Astrocyte of the spinal cord (primary cell): ENCODE measurements around the gene LLGL2.
A peak's percentile ranks its signal among the peaks of the same experiment; 100 is the strongest.

ENCODE experiments used
- DNase-seq: peaks from one replicate; pipeline ENCODE4 v3.0.0; 2011; ENCODE audit warnings: low read depth, low spot score
- H3K4me3 ChIP-seq: 2 replicates; pipeline ENCODE4 v1.5.1; 2011; ENCODE audit warnings: low read depth, mild to moderate bottlenecking, low read length, moderate library complexity
- CTCF ChIP-seq: IDR thresholded peaks from 2 replicates; pipeline ENCODE4 v1.5.1; 2012; ENCODE audit warnings: low read depth, mild to moderate bottlenecking, low read length, inconsistent platforms
- in situ Hi-C: cut with HindIII; loops from 2 replicates; pipeline ENCODE4 v1.10.0; 2017; ENCODE audit warnings: low sequenced_read_pairs

The LLGL2 gene

GRCh38 chr17:75525806-75526554, 483 bp downstream of the LLGL2 start:
- in situ Hi-C loops, result no loop called here
- peak overlapping the region; percentile 7 for H3K4me3 ChIP-seq
- no peak for TF ChIP-seq CTCF
- no peak for DNase-seq

GRCh38 chr17:75526555-75527270, 1.2 kb downstream of the LLGL2 start:
- no peak for TF ChIP-seq CTCF
- no peak overlapping the region for H3K4me3 ChIP-seq
- no peak for DNase-seq
- in situ Hi-C loops, result no loop called here

- DNase-seq, result no peak
- in situ Hi-C loops, result no loop called here
- no peak overlapping the region for H3K4me3 ChIP-seq
- no peak for TF ChIP-seq CTCF
Measured at GRCh38 chr17:75530837-75531720, 5.6 kb downstream of the LLGL2 start.

GRCh38 chr17:75531721-75532072, 6.2 kb downstream of the LLGL2 start:
- DNase-seq, result no peak
- H3K4me3 ChIP-seq, result no peak overlapping the region
- in situ Hi-C loops, result no loop called here
- TF ChIP-seq CTCF, result no peak

GRCh38 chr17:75535119-75535537, 9.6 kb downstream of the LLGL2 start:
- no peak for TF ChIP-seq CTCF
- no peak for DNase-seq
- in situ Hi-C loops, result no loop called here
- H3K4me3 ChIP-seq, result no peak overlapping the region

GRCh38 chr17:75535871-75536270, 10.4 kb downstream of the LLGL2 start:
- no peak overlapping the region for H3K4me3 ChIP-seq
- in situ Hi-C loops, result no loop called here
- TF ChIP-seq CTCF, result no peak
- DNase-seq, result no peak
